ENCODE measurements around the gene HLA-B.

Gene HLA-B

DNA sequence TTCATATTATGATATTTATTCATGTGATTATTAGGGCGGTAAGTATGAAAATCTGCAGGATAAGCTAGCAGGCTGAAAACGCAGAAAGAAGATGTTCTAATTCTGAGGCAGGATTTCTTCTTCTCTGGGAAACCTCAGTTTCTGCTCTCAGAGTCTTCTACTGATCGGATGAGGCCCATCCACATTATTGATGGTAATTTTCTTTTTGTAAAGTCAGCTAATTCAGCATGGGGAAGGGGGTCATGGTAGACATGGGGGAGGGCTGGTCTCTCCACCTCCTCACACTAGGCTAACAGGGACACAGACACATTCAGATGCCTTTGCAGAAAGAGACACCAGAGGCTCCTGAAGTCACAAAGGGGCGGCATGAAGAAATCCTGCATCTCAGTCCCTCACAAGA lies 24.7 kb upstream of the HLA-B start:
- no peaks in the 10 kb centered on the region for H3K9me3 ChIP-seq (ENCODE audit: insufficient read depth, low read length)
- no peak overlapping the region for H3K27ac ChIP-seq (ENCODE audit: low read length)
- no peaks in the 10 kb centered on the region for H4K20me1 ChIP-seq (ENCODE audit: insufficient read depth, low read length)
- H3K27me3 ChIP-seq (ENCODE audit: low read depth, low read length): no peaks in the 10 kb centered on the region
- H2AFZ ChIP-seq (ENCODE audit: low read depth, low read length): no peak overlapping the region
- no peak overlapping the region for H3K9ac ChIP-seq (ENCODE audit: low read length)
- no peak overlapping the region for H3K4me2 ChIP-seq (ENCODE audit: low read length)
- H3K4me1 ChIP-seq (ENCODE audit: low read length): no peaks in the 10 kb centered on the region
- H3K79me2 ChIP-seq (ENCODE audit: low read length): no peaks in the 10 kb centered on the region
- H3K4me3 ChIP-seq (ENCODE audit: low read length): no peak overlapping the region
- TF ChIP-seq CTCF (IDR thresholded peaks at IDR 0.05; ENCODE audit: low read depth, low read length) (no peak), EZH2phosphoT487 (IDR thresholded peaks at IDR 0.05; ENCODE audit: low read depth) (no peak)
- H3K36me3 ChIP-seq (replicated peaks; ENCODE audit: low read depth, low read length): no peaks in the 10 kb centered on the region

GRCh38 chr6:31379850-31380249 lies 22.9 kb upstream of the HLA-B start:
- no peak overlapping the region for H3K4me3 ChIP-seq (ENCODE audit: low read length)
- H3K27me3 ChIP-seq (ENCODE audit: low read depth, low read length): no peaks in the 10 kb centered on the region

DNA sequence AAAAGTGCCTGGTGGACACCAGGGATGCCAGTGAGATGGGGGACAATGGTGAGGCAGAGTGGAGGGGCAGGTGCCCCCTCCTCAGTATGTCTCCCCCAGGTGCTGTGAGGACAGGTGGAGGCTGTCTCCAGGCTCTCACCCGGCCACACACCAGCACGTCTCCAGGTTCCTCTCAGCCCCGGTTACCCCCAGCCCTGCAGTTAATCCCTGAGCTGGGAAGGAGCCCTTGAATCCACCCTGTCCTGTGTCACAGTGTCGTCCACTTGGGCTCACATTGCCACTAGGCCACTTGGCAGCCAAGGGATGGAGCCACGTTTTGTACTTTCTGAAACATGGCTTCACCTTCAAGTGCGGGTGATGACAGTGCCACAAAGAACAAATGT lies 21.7 kb upstream of the HLA-B start:
- Histone ChIP-seq H3K9me3 (ENCODE audit: insufficient read depth, low read length) (no peaks in the 10 kb centered on the region), H4K20me1 (ENCODE audit: insufficient read depth, low read length) (no peaks in the 10 kb centered on the region), H3K4me3 (ENCODE audit: low read length) (no peak overlapping the region), H3K4me1 (ENCODE audit: low read length) (no peaks in the 10 kb centered on the region), H3K79me2 (ENCODE audit: low read length) (no peaks in the 10 kb centered on the region), H3K4me2 (ENCODE audit: low read length) (no peak overlapping the region), H3K36me3 (replicated peaks; ENCODE audit: low read depth, low read length) (no peaks in the 10 kb centered on the region), H2AFZ (ENCODE audit: low read depth, low read length) (no peak overlapping the region), H3K27me3 (ENCODE audit: low read depth, low read length) (no peaks in the 10 kb centered on the region), H3K27ac (ENCODE audit: low read length) (no peak overlapping the region), H3K9ac (ENCODE audit: low read length) (no peak overlapping the region)
- TF ChIP-seq EZH2phosphoT487 (IDR thresholded peaks at IDR 0.05; ENCODE audit: low read depth) (no peak), CTCF (IDR thresholded peaks at IDR 0.05; ENCODE audit: low read depth, low read length) (no peak)

More at GRCh38 chr6:31379850-31380249, 22.9 kb upstream of the HLA-B start:
- no peaks in the 10 kb centered on the region for H4K20me1 ChIP-seq (ENCODE audit: insufficient read depth, low read length)
- TF ChIP-seq CTCF (IDR thresholded peaks at IDR 0.05; ENCODE audit: low read depth, low read length): no peak
- TF ChIP-seq EZH2phosphoT487 (IDR thresholded peaks at IDR 0.05; ENCODE audit: low read depth): no peak
- no peak overlapping the region for H3K4me2 ChIP-seq (ENCODE audit: low read length)
- H3K9ac ChIP-seq (ENCODE audit: low read length): no peak overlapping the region
- H3K36me3 ChIP-seq (replicated peaks; ENCODE audit: low read depth, low read length): no peaks in the 10 kb centered on the region
- no peaks in the 10 kb centered on the region for H3K4me1 ChIP-seq (ENCODE audit: low read length)
- H3K79me2 ChIP-seq (ENCODE audit: low read length): no peaks in the 10 kb centered on the region
- no peak overlapping the region for H2AFZ ChIP-seq (ENCODE audit: low read depth, low read length)
- no peaks in the 10 kb centered on the region for H3K9me3 ChIP-seq (ENCODE audit: insufficient read depth, low read length)
- H3K27ac ChIP-seq (ENCODE audit: low read length): no peak overlapping the region

GRCh38 chr6:31378062-31378720 lies 21.2 kb upstream of the HLA-B start:
- H3K27me3 ChIP-seq (ENCODE audit: low read depth, low read length): no peaks in the 10 kb centered on the region
- H3K27ac ChIP-seq (ENCODE audit: low read length): no peak overlapping the region
- no peak overlapping the region for H3K4me2 ChIP-seq (ENCODE audit: low read length)
- no peaks in the 10 kb centered on the region for H3K79me2 ChIP-seq (ENCODE audit: low read length)
- no peaks in the 10 kb centered on the region for H3K9me3 ChIP-seq (ENCODE audit: insufficient read depth, low read length)
- H2AFZ ChIP-seq (ENCODE audit: low read depth, low read length): no peak overlapping the region
- no peak overlapping the region for H3K4me3 ChIP-seq (ENCODE audit: low read length)
- H3K36me3 ChIP-seq (replicated peaks; ENCODE audit: low read depth, low read length): no peaks in the 10 kb centered on the region
- H4K20me1 ChIP-seq (ENCODE audit: insufficient read depth, low read length): no peaks in the 10 kb centered on the region
- no peak overlapping the region for H3K9ac ChIP-seq (ENCODE audit: low read length)
- TF ChIP-seq CTCF (IDR thresholded peaks at IDR 0.05; ENCODE audit: low read depth, low read length) (no peak), EZH2phosphoT487 (IDR thresholded peaks at IDR 0.05; ENCODE audit: low read depth) (no peak)
- no peaks in the 10 kb centered on the region for H3K4me1 ChIP-seq (ENCODE audit: low read length)

All from OCI-LY3 (cell line).